A549 (cell line): ENCODE measurements around the gene TRABD2B. TPM values are rescaled to one million over a fixed set of nuclear protein-coding genes. Genes with fewer than 3 reads are reported as not detected.
A peak's percentile ranks its signal among the peaks of the same experiment; 100 is the strongest.

Experiments used
- ATAC-seq, 2 experiments: fragments of 200-7000 bp in 1 of 2; fragments of >200 bp in 1 of 2; cut with Nextera tagmentation in 1 of 2; cut with Tn5 transposase in 1 of 2; 3 replicates each; pipeline versions ENCODE4 v1.8.0 to v1.9.1; 2018 to 2020; ENCODE audit warnings: mild to moderate bottlenecking in 1 of 2, moderate library complexity in 1 of 2
- CTCF ChIA-PET: fragments of 300-600 bp; sonication (Branson Sonifier 250); formaldehyde crosslinking; extraction: SDS; loops from one replicate; lab custom pipeline; 2021; ENCODE audit warnings: antibody characterized with exemption, inconsistent platforms; lab: Yijun Ruan, JAX
- POLR2A ChIA-PET: fragments of 350-600 bp; formaldehyde crosslinking; extraction: SDS; loops from one replicate; lab custom pipeline; 2021; ENCODE audit warnings: antibody characterized with exemption, inconsistent platforms; lab: Yijun Ruan, JAX
- DNase-seq, 2 experiments: peaks; one replicate each; pipeline versions ENCODE4 v3.0.0 to v3.0.0-alpha.2; 2011 to 2016; ENCODE audit warnings: low read depth in 1 of 2, low spot score in 1 of 2
- FAIRE-seq: peaks from 2 replicates; lab custom pipeline; 2011; peaks lifted over from hg19 to GRCh38; lab: Jason Lieb, UNC
- H3K27ac ChIP-seq, 2 experiments: fragments of >200 bp; sonication (Bioruptor Twin); formaldehyde crosslinking; 3 replicates each; pipeline ENCODE4 v1.5.1; 2016 to 2017
- H3K4me1 ChIP-seq: fragments of >200 bp; sonication (Bioruptor Twin); formaldehyde crosslinking; 3 replicates; pipeline ENCODE4 v1.6.1; 2016
- H3K4me2 ChIP-seq: fragments of >200 bp; sonication (Bioruptor Twin); formaldehyde crosslinking; 3 replicates; pipeline ENCODE4 v1.6.1; 2016
- H3K4me3 ChIP-seq: fragments of >200 bp; sonication (Bioruptor Twin); formaldehyde crosslinking; 3 replicates; pipeline ENCODE4 v1.5.1; 2016
- H3K9me3 ChIP-seq: fragments of >200 bp; sonication (Bioruptor Twin); formaldehyde crosslinking; 3 replicates; pipeline ENCODE4 v1.6.1; 2016
- BCL3 ChIP-seq: fragments of >200 bp; sonication (Bioruptor Twin); formaldehyde crosslinking; IDR thresholded peaks from 3 replicates; pipeline ENCODE4 v1.6.1; 2016
- CBX8 ChIP-seq: fragments of 200-600 bp; sonication (generic); IDR thresholded peaks from 2 replicates; pipeline ENCODE4 v1.6.1; 2016
- CEBPB ChIP-seq, 2 experiments: fragments of >200 bp in 1 of 2; sonication (Bioruptor Twin) in 1 of 2; formaldehyde crosslinking in 1 of 2; IDR thresholded peaks; 2 replicates each; pipeline ENCODE4 v1.6.1; 2012 to 2016
- EHF ChIP-seq: fragments of 250-450 bp; sonication (Bioruptor Pico); IDR thresholded peaks from 2 replicates; pipeline ENCODE4 v1.5.0; 2020; ENCODE audit warnings: mild to moderate bottlenecking
- HDAC2 ChIP-seq: fragments of 200-600 bp; sonication (generic); IDR thresholded peaks from 2 replicates; pipeline ENCODE4 v1.6.1; 2016
- JUN ChIP-seq, 2 experiments: fragments of >200 bp; sonication (Bioruptor Twin); formaldehyde crosslinking; IDR thresholded peaks; 2 replicates in 1 of 2; 3 replicates in 1 of 2; pipeline ENCODE4 v1.6.1; 2016 to 2017
- MYC ChIP-seq: IDR thresholded peaks from 2 replicates; pipeline ENCODE4 v1.6.1; 2012; ENCODE audit warnings: mild to moderate bottlenecking, inconsistent platforms, low read length, improper control_type of control experiment, borderline replicate concordance
- NR3C1 ChIP-seq: fragments of >200 bp; sonication (Bioruptor Twin); formaldehyde crosslinking; IDR thresholded peaks from 3 replicates; pipeline ENCODE4 v1.6.1; 2017
- PBX3 ChIP-seq: IDR thresholded peaks from 2 replicates; pipeline ENCODE4 v1.6.1; 2012
- SMC3 ChIP-seq: fragments of >200 bp; sonication (Bioruptor Twin); formaldehyde crosslinking; IDR thresholded peaks from 3 replicates; pipeline ENCODE4 v1.6.1; 2018; ENCODE audit warnings: inconsistent platforms
- ZC3H11A ChIP-seq: fragments of 450-650 bp; IDR thresholded peaks from 2 replicates; pipeline ENCODE4 v1.6.1; 2014; ENCODE audit warnings: antibody characterized with exemption, mild to moderate bottlenecking
- ZFP36 ChIP-seq: fragments of 450-650 bp; IDR thresholded peaks from 2 replicates; pipeline ENCODE4 v1.6.1; 2014; ENCODE audit warnings: borderline replicate concordance; ENCODE audit not compliant: partially characterized antibody
- ZNF302 ChIP-seq: fragments of 250-450 bp; sonication (Bioruptor Pico); IDR thresholded peaks from 2 replicates; pipeline ENCODE4 v1.9.0; 2021; ENCODE audit warnings: inconsistent platforms, mild to moderate bottlenecking, moderate library complexity
- WGBS: methylation state at CpG from one replicate; pipeline ENCODE4 v1.1.6; 2017; ENCODE audit errors: missing lambda C conversion rate; 5-methylcytosine and 5-hydroxymethylcytosine counted together
- polyA plus RNA-seq, 4 experiments: library from polyadenylated mRNA; depleted of rRNA in 3 of 4; stranded (reverse); fragments of >200 nt; fragmentation: RNase III in 1 of 4; extraction: RNeasy Plus Mini Kit Qiagen cat#74134 plus additional on column Dnase treatment in 1 of 4; gene quantifications; 2 replicates in 3 of 4; 3 replicates in 1 of 4; pipeline ENCODE4 v1.2.3, GENCODE V29; 2011 to 2017
- TF ChIP-seq, protein P1 (sequence below): IDR thresholded peaks from 2 replicates; pipeline ENCODE4 v1.6.1; 2012
- TF ChIP-seq, protein P2 (sequence below): fragments of >200 bp; sonication (Bioruptor Twin); formaldehyde crosslinking; IDR thresholded peaks from 2 replicates; pipeline ENCODE4 v1.6.1; 2016
- TF ChIP-seq, protein P3 (sequence below): IDR thresholded peaks from 2 replicates; pipeline ENCODE4 v1.6.1; 2012; ENCODE audit warnings: low read depth, borderline replicate concordance

Gene TRABD2B
- polyA plus RNA-seq, 2 of the 4 experiments (the other 2 are of a cell fraction) = 0.04 to 0.21 TPM

DNA sequence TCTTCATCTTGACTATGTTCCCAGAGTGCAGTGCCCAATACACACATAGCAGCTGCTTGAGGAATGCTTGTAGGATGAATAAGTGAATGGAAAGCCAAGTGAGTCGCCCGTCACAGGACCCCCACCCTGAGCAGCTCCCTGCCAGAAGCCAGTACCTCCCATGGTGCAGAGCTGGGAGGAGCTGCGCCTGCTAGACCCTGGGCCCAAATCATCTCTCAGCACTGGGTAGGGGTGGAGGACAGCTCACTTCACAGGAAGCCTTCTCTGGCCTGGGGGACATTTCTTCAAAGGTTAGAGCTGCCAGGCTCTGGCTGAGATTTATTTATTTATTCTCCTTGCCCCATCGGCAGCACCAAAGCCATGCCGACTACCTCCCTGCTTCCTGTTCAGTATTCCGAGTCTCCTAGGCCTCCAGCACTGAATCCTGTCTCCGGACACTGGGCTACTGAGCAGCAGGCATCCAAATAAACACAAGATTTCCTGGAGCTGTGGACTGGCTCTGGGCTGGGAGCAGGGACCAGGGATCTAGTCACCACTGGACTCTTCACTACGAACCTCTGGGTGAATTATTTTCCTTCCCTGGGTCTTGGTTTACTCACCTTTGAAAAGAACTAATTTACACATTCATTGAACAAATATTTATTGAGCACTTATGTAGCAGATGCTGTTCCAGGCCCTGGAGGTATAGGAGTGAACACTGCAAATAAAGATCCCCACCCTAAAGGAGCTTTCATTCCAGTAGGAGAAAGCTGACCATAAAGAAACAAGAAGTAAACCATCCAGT is 187.7 kb downstream of the TRABD2B start:
- peak; percentile 32 to 56; a peak in 3 of 6 replicates for ATAC-seq
- ChIA-PET CTCF (no interaction called here), POLR2A (no interaction called here)
- Histone ChIP-seq H3K4me3 (no peak overlapping the region), H3K4me1 (peaks cover 12% of the 10 kb centered on the region; the same call in 1 of the 3 replicates), H3K27ac (peak overlapping the region in 1 of 2 experiments; percentile 45; a peak in 2 of 6 replicates), H3K4me2 (peak overlapping the region; percentile 47; the same call in 2 of the 3 replicates), H3K9me3 (no peaks in the 10 kb centered on the region)
- WGBS = 6% methylated on average over 5 of the region's 8 CpGs
- FAIRE-seq = no peak
- peak in 1 of 2 experiments; percentile 8 for DNase-seq
- no peak for TF ChIP-seq BCL3
- TF ChIP-seq ZC3H11A = no peak
- no peak for TF ChIP-seq HDAC2

GRCh38 chr1:47808612-47809011 is 188.6 kb downstream of the TRABD2B start:
- FAIRE-seq (no peak), DNase-seq (no peak), ATAC-seq (no peak)
- ChIA-PET CTCF (no interaction called here), POLR2A (no interaction called here)
- H3K4me1 ChIP-seq = peaks cover 12% of the 10 kb centered on the region; the same call in 1 of the 3 replicates
- no peaks in the 10 kb centered on the region for H3K9me3 ChIP-seq
- TF ChIP-seq ZNF302 (CRISPR knock-in tag) (no peak), EHF (CRISPR knock-in tag) (no peak), ZC3H11A (no peak), PBX3 (no peak), CEBPB (IDR thresholded peaks at IDR 0.05) (no peak), ZFP36 (no peak)
- TF ChIP-seq, protein P1, sequence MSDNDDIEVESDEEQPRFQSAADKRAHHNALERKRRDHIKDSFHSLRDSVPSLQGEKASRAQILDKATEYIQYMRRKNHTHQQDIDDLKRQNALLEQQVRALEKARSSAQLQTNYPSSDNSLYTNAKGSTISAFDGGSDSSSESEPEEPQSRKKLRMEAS = no peak
- 21% methylated on average over 2 of the region's 2 CpGs for WGBS
- H3K4me3 ChIP-seq = no peak overlapping the region
- H3K4me2 ChIP-seq = no peak overlapping the region
- H3K27ac ChIP-seq = no peak overlapping the region

- Histone ChIP-seq H3K4me2 (no peak overlapping the region), H3K4me3 (no peak overlapping the region), H3K27ac (no peak overlapping the region), H3K4me1 (peaks cover 12% of the 10 kb centered on the region; the same call in 1 of the 3 replicates), H3K9me3 (no peaks in the 10 kb centered on the region)
- POLR2A ChIA-PET = no interaction called here
- ATAC-seq (no peak), FAIRE-seq (no peak), DNase-seq (no peak)
- TF ChIP-seq SMC3 (no peak), EHF (CRISPR knock-in tag) (no peak), JUN (IDR thresholded peaks at IDR 0.05) (no peak), NR3C1 (no peak), MYC (no peak), CEBPB (IDR thresholded peaks at IDR 0.05) (no peak), CBX8 (no peak), BCL3 (no peak)
- TF ChIP-seq, protein P2, sequence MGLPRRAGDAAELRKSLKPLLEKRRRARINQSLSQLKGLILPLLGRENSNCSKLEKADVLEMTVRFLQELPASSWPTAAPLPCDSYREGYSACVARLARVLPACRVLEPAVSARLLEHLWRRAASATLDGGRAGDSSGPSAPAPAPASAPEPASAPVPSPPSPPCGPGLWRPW = no peak
- TF ChIP-seq, protein P3, sequence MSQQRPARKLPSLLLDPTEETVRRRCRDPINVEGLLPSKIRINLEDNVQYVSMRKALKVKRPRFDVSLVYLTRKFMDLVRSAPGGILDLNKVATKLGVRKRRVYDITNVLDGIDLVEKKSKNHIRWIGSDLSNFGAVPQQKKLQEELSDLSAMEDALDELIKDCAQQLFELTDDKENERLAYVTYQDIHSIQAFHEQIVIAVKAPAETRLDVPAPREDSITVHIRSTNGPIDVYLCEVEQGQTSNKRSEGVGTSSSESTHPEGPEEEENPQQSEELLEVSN = no peak
- WGBS = 82% methylated on average over 6 of the region's 6 CpGs
- CTCF ChIA-PET = no interaction called here
Measured at GRCh38 chr1:47805921-47806361, 191.2 kb downstream of the TRABD2B start.
